H7 (cell line): ENCODE data around the gene SLC39A10. TPM values are rescaled to one million over a fixed set of nuclear protein-coding genes. Genes with fewer than 3 reads are reported as not detected.
"Not testable (repeated sequence)": the region's sequence is repeated elsewhere in the genome, so short reads cannot be mapped to it uniquely, and the experiment has no call there.

Experiments
- DNase-seq: peaks from one replicate; pipeline ENCODE4 v3.0.0; 2012
- H3K27me3 ChIP-seq: 2 replicates; pipeline ENCODE4 v1.6.0; 2011; ENCODE audit warnings: mild to moderate bottlenecking, low read length; ENCODE audit not compliant: control insufficient read depth, insufficient read depth
- H3K36me3 ChIP-seq: replicated peaks from 2 replicates; pipeline ENCODE4 v1.5.1; 2011; ENCODE audit warnings: low read length; ENCODE audit not compliant: control insufficient read depth, insufficient read depth
- H3K4me3 ChIP-seq: 2 replicates; pipeline ENCODE4 v1.5.1; 2011; ENCODE audit warnings: low read depth, mild to moderate bottlenecking, control low read depth, low read length, moderate library complexity; ENCODE audit not compliant: insufficient read depth
- total RNA-seq: library from RNA; depleted of rRNA; stranded (reverse); fragments of >200 nt; shearing (Covaris generic); gene quantifications from 2 replicates; pipeline ENCODE4 v1.2.3, GENCODE V29; 2014

The SLC39A10 gene
- total RNA-seq, 1 experiment from 2014 or later, result 92.6 TPM

- H3K27me3 ChIP-seq, result no peaks in the 10 kb centered on the region
- H3K36me3 ChIP-seq, result peaks cover 1% of the 10 kb centered on the region
- DNase-seq, result no peak
- H3K4me3 ChIP-seq, result no peak overlapping the region
These were observed 18.9 kb downstream of the SLC39A10 start for GRCh38 chr2:195675783-195676427.

- no peak for DNase-seq
- H3K4me3 ChIP-seq, result no peak overlapping the region
- peaks cover 1% of the 10 kb centered on the region for H3K36me3 ChIP-seq
- no peaks in the 10 kb centered on the region for H3K27me3 ChIP-seq
These were observed 20.3 kb downstream of the SLC39A10 start for GRCh38 chr2:195677290-195677689.

- no peak overlapping the region for H3K4me3 ChIP-seq
- H3K36me3 ChIP-seq, result peaks cover 1% of the 10 kb centered on the region
- DNase-seq, result no peak
These were observed 20.9 kb downstream of the SLC39A10 start for GRCh38 chr2:195677884-195678283.

GRCh38 chr2:195682077-195682476 lies 25.1 kb downstream of the SLC39A10 start:
- no peak for DNase-seq
- Histone ChIP-seq H3K27me3 (no peaks in the 10 kb centered on the region), H3K4me3 (no peak overlapping the region)

More at GRCh38 chr2:195677884-195678283, 20.9 kb downstream of the SLC39A10 start:
- H3K27me3 ChIP-seq, result no peaks in the 10 kb centered on the region

GRCh38 chr2:195683174-195683573 lies 26.1 kb downstream of the SLC39A10 start:
- DNase-seq, result no peak
- Histone ChIP-seq H3K36me3 (peaks cover 1% of the 10 kb centered on the region; the same call in 1 of the 2 replicates), H3K27me3 (no peaks in the 10 kb centered on the region), H3K4me3 (no peak overlapping the region)

More at GRCh38 chr2:195682077-195682476, 25.1 kb downstream of the SLC39A10 start:
- peaks cover 1% of the 10 kb centered on the region; the same call in 1 of the 2 replicates for H3K36me3 ChIP-seq

- no peak overlapping the region for H3K4me3 ChIP-seq
- no peaks in the 10 kb centered on the region for H3K36me3 ChIP-seq
- no peaks in the 10 kb centered on the region for H3K27me3 ChIP-seq
- DNase-seq, result no peak
These were observed 29.5 kb downstream of the SLC39A10 start for GRCh38 chr2:195686564-195686963.

GRCh38 chr2:195687320-195688086 lies 30.5 kb downstream of the SLC39A10 start:
- Histone ChIP-seq H3K4me3 (no peak overlapping the region), H3K36me3 (no peaks in the 10 kb centered on the region), H3K27me3 (no peaks in the 10 kb centered on the region)
- no peak for DNase-seq

- not testable (repeated sequence) for H3K27me3 ChIP-seq, H3K4me3 ChIP-seq, H3K36me3 ChIP-seq, DNase-seq
These were observed 35.5 kb downstream of the SLC39A10 start for GRCh38 chr2:195692531-195692930.

GRCh38 chr2:195694553-195694952 lies 37.5 kb downstream of the SLC39A10 start:
- no peak for DNase-seq
- H3K36me3 ChIP-seq, result no peaks in the 10 kb centered on the region; the same call in 1 of the 2 replicates
- H3K27me3 ChIP-seq, result no peaks in the 10 kb centered on the region
- H3K4me3 ChIP-seq, result no peak overlapping the region

- H3K36me3 ChIP-seq, result no peaks in the 10 kb centered on the region; the same call in 1 of the 2 replicates
- DNase-seq, result no peak
- H3K27me3 ChIP-seq, result no peaks in the 10 kb centered on the region
- no peak overlapping the region for H3K4me3 ChIP-seq
These were observed 38.1 kb downstream of the SLC39A10 start for GRCh38 chr2:195695002-195695631.

GRCh38 chr2:195696012-195696411 lies 39.0 kb downstream of the SLC39A10 start:
- H3K4me3 ChIP-seq, result no peak overlapping the region
- H3K36me3 ChIP-seq, result no peaks in the 10 kb centered on the region; the same call in 1 of the 2 replicates
- no peaks in the 10 kb centered on the region for H3K27me3 ChIP-seq
- no peak for DNase-seq

GRCh38 chr2:195697681-195698220 lies 40.7 kb downstream of the SLC39A10 start:
- DNase-seq, result no peak
- Histone ChIP-seq H3K4me3 (no peak overlapping the region), H3K36me3 (no peaks in the 10 kb centered on the region; the same call in 1 of the 2 replicates), H3K27me3 (no peaks in the 10 kb centered on the region)

- no peak for DNase-seq
These were observed 43.5 kb downstream of the SLC39A10 start for GRCh38 chr2:195700480-195700879.

GRCh38 chr2:195706161-195706900 lies 49.3 kb downstream of the SLC39A10 start:
- Histone ChIP-seq H3K27me3 (no peaks in the 10 kb centered on the region), H3K4me3 (no peak overlapping the region), H3K36me3 (no peaks in the 10 kb centered on the region; the same call in none of the 2 replicates)
- DNase-seq, result no peak

More at GRCh38 chr2:195700480-195700879, 43.5 kb downstream of the SLC39A10 start:
- H3K27me3 ChIP-seq, result no peaks in the 10 kb centered on the region
- no peaks in the 10 kb centered on the region; the same call in 1 of the 2 replicates for H3K36me3 ChIP-seq
- H3K4me3 ChIP-seq, result no peak overlapping the region
